GM15510 (cell line): Measurements from ENCODE around the gene CCDC88C.

ENCODE experiments used
- POLR2A ChIP-seq: IDR thresholded peaks from 3 replicates; pipeline ENCODE4 v1.6.1; 2011; ENCODE audit warnings: borderline replicate concordance; ENCODE audit not compliant: insufficient read length; ENCODE audit errors: extremely low read depth

CCDC88C gene

DNA sequence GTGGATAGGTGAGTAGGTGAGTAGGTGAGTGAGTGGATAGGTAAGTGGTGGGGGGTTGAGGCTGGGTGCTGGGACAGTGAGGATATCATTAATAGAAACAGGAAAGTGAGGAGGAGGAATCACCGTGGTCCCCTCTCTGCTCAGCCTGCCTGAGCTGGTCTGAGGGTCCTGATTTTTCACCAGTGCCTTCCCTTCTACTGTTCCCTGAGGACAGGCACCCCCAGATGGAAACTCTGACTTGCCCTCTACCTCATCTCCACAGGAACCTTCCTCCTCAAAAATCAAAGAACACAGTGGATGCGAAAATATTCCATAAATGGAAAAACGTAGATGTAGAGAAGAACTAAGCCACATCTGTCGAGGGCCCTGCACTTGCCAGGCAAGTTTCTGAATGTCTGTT, 175.0 kb downstream of the CCDC88C start:
- TF ChIP-seq POLR2A, result no peak

- no peak for TF ChIP-seq POLR2A
These were observed 175.8 kb downstream of the CCDC88C start for GRCh38 chr14:91241863-91242262.

GRCh38 chr14:91238661-91239060, 179.0 kb downstream of the CCDC88C start:
- no peak for TF ChIP-seq POLR2A

- TF ChIP-seq POLR2A, result no peak
These were observed 179.5 kb downstream of the CCDC88C start for GRCh38 chr14:91238085-91238484.

DNA sequence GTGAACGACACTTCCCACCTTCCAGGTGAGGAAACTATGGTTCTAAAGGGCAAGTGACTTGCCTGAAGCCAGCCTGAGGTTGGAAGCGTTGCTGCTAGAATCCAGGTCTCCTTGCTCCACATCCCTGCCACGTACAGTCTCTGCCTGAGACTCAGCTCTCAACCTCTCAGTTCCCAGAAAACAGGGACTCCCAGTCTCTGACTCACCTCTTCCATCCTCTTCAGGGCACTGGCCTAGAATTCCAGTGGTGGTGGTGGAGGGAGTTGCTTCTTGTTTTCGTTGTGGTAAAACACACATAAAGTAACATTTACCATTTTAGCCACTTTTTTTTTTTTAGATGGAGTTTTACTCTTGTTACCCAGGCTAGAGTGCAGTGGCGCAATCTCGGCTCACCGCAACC, 180.4 kb downstream of the CCDC88C start:
- TF ChIP-seq POLR2A, result no peak

DNA sequence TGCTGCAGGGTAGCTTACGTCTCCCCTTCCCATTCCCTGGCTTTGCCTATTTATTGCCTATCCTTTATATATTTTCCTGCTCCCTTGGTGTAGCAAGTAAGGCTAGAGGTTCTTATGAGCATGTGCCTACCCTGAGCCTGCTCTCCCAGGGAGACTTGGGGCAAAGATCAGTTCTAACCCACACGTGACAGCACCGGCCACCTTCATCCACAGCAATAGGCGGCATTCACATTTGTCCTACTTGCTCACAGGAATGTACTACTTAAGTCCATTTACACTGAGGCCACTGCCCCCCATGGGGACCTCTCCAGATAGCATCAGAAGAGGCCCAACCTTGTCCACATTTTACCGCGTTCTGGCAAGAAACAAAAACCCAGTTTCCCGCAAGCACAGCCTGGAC, 181.8 kb downstream of the CCDC88C start:
- no peak for TF ChIP-seq POLR2A

DNA sequence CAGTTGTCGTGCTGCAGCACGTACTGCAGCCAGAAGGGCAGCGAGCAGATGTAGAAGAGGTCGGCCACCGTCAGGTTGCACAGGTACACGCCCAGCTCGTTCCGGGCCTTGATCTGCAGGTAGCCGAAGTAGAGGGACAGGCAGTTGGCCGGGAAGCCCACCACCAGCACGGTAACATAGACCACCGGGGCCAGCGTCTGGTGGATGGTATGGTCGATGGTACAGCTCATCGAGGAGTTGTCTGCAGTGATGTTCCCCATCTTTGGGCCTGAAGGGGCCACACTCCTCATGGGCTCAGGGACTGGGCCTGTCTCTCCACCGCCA, 182.9 kb downstream of the CCDC88C start:
- TF ChIP-seq POLR2A, result no peak

DNA sequence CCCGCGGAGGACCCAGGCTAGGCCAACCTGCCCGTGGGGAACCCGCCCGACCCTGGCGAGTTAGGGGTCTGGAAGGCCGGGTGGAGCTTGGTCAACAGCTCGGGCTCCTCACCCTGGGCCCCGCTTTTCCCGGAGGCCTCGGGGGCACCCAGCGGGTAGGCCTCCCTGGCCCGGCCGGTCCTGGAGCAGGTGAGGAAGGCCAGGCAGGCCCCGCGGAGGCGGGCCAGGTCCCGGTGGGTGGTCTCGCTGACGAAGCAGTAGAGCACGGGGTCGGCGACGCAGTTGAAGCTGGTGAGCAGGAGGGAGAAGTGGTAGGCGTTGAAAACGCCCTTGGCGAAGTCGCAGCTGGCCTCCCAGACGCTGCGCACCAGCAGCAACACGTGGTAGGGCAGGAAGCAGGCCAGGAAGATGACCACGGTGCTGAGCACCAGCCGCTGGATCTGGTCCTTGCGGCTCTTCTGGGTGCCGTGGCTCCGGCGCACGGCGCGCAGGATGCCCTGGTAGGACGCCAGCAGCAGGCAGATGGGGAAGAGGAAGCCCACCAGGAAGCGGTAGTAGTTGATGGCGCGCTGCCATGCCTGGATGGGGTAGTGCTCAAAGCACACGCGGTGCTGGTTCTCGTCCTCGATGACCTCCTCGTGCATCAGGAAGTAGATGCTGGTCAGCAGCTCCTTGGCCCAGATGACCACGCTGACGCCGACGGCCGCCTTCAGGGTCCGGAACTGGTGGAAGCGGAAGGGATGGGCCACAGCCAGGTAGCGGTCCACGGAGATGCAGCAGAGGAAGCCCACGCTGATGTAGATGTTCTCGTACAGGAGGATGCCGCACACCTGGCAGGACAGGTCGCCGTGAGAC, 183.5 kb downstream of the CCDC88C start:
- no peak for TF ChIP-seq POLR2A

DNA sequence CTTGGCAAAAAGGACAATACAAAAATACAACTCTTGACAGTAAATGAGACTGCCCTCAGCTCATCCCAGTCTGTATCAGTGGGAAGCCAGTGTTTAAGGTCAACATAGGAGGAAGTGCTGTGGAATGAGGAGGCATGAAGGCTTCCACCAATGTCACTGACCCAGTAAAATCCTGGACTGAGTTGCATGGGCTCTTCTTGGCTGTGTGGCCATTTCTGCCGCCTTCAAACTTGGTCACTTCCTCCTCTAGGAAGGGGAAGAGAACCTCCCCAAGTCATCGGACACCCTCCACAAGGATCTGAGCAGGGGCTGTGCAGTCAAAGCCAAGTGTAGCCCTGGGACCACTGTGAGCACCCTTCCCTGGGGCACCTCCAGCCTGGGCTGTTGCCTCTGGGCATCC, 185.0 kb downstream of the CCDC88C start:
- no peak for TF ChIP-seq POLR2A

- no peak for TF ChIP-seq POLR2A
These were observed 185.6 kb downstream of the CCDC88C start for GRCh38 chr14:91232052-91232451.

DNA sequence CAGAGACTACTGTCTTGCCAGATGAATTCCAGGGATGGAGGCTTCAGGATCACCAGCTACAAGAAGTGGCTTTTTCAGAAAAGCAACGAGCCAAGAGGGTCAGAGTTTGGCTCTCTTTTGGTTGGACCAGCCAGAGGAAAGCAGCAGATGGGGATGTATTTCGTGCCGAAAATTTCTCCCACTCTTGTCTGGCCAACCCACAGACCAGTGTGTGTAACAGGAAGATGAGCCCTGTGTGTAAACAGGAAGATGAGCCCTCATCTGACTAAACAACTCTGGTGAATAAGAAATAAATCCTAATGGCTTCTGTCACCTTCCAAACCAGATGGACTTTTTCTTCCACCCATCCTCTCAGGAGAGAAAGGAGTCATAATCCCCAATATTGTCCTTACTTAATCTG, 186.2 kb downstream of the CCDC88C start:
- no peak for TF ChIP-seq POLR2A

DNA sequence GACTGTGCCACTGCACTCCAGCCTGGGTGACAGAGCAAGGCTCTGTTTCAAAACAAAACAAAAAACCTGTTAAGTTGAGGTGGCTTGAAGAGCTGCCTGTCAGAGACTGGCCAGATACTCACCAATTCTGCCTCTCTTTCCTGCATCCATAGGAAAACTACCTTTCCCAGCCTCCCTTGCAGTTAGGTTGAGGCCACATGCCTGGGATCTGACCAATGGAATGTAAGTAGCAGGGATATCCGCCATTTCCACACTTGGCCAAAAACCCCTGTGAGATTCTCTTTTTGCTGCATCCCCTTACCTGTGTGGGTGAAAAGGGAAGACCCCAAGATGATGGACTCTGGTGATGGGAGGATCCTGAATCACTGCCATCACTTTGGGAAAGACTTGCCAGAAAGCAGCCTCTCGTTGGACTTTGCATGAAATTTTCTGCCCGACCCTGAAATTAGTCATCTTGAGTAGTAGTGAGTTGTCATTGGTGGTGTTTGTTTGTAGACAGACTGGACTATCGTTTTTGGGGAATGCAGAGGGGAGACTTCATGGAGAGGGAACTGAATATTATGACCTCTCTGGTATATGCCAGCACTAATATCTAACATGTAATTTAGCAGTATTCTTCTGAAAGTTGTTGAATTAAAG, 187.1 kb downstream of the CCDC88C start:
- no peak for TF ChIP-seq POLR2A

DNA sequence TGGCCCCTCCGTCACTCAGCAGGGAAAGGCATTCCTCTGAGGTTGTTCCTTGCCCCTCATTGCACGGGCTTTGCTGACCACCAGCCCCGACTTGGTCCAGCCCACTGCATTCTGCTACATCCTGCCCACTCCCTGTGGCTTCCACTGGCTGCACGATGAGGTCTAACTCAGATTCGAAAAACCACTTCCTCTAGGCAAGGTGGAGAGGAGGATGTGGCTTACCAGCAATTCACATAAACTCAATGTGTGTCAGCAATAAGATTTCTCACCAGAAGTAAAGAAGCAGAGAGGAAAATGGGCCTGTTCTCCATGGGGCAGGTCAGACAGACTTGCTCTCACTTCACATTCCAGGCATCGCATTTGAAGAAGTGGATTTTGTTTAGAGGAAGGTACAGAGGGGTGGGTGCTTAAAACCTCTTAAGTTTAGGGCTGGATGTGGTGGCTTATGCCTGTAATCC, 187.8 kb downstream of the CCDC88C start:
- TF ChIP-seq POLR2A, result peak; percentile 32

- TF ChIP-seq POLR2A, result no peak
These were observed 188.6 kb downstream of the CCDC88C start for GRCh38 chr14:91229005-91229382.

DNA sequence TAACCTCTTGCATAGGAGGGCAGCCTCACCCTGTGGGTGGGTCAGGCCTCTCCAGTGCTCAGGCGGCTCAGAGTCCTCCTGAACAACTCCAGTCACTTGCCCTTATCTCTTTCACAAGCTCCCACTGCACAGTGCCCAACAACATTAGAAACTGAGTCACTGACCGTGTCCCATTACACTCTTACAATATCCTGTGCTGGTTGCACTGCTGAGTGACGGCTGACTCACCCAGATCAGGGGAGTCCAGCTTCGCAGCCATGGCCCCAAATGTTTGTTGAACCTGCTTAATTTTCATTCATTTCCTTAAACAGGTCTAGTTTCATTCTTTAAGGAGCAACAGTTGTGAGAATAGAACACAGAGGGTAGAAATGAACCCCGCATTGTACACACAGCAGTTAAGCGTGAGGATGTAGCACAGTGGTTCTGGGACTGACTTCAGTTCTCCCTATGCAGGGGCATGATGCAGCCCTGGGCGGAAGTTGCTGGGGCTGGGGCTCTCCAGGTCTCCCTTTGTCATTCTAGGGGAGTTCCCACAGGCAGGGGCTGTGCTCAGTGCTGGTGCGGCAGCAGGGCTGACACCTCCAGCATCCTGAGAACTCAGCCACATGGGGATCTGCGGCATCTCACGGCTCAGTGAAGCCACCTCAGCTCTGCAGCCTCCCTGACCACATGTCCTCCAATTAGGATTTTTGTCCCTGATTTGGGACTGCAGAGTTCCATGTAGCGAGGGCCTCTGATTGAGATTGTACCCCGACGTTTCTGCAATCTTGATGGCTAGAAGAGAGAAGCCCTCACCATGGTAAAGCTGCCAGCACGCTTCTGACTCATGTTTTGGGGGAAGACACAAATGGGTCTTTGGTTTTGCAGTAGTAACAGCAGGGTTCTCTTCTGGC, 189.3 kb downstream of the CCDC88C start:
- TF ChIP-seq POLR2A, result peak; percentile 42

DNA sequence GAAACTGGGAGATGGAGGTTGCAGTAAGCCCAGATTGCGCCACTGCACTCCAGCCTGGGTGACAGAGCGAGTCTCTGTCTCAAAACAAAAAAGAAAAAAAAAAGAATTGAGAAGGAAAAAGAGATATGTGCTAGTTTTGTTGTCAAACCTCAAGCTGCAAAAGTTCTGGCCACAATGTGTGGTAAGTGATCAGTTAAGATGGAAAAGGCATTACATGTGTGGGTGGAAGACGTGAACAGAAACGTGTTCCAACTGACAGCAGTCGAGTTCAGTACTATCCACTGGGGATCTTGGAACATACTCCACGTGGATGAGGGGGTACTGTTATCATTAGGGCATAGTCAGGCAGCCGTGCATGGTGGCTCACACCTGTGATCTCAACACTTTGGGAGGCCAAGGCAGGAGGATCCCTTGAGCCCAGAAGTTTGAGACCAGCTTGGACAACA, 190.4 kb downstream of the CCDC88C start:
- no peak for TF ChIP-seq POLR2A

- TF ChIP-seq POLR2A, result no peak
These were observed 192.6 kb downstream of the CCDC88C start for GRCh38 chr14:91225025-91225424.
